D341Med (cell line): Measurements from ENCODE around the gene COL13A1.

Experiments used
- DNase-seq: peaks from one replicate; pipeline ENCODE4 v3.0.0; 2012; ENCODE audit warnings: low spot score

The COL13A1 gene

GRCh38 chr10:69820817-69821216 lies 19.1 kb downstream of the COL13A1 start:
- no peak for DNase-seq

DNA sequence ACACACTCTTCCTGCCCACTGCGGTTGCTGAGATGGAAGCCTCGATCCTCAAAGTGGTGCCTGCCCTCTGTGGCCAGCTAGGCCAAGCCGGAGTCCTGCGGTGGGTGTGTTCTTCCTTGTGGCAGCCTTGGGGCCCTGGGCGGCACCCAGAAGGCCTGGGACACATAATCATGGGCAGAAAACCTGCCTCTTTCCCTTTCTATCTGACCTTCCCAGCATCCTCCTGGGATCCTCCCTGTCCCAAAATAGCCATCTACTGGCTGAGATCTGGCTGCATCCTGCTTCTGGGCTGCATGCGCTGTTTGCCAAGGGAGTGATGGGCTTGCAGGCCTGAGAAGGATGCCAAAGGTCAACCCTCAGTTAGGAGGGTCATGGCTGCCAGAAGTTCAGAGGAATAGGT lies 23.9 kb downstream of the COL13A1 start:
- no peak for DNase-seq

- DNase-seq: no peak
Measured at GRCh38 chr10:69826094-69826493, 24.4 kb downstream of the COL13A1 start.

DNA sequence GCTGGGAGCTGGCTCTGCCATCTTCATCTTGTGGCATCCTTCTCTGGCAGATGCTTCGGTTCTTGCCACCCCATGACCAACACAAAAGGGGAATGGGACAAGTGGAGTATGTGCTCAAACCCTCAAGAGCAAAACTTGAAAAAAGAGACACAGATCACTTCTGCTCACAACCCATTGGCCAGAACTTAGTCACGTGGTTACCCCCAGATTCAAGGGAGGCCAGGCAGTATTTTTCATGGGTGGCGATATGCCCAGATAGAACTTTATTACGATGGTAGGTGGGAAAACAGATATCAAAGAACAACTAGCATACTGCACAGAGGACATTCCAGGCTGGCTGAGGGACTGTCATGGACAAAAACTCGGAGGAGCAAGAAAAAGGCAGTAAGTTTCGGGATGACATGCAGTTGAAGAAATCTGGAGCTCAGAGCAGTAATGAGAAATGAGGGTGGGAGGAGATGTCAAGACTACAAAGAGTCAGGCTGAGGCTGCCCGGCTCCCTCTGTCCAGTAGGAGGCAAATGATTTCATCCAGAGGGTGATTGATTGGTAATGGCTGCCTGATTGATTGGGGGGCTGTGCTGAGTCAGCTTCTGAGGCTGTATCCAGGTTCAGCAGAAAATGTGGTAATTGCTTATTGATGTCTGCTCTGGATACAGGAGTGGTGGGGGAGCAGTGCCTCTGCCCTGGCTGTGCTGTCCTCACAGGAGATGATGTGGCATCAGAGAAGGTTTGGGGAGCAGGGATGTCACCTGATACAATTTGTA lies 25.3 kb downstream of the COL13A1 start:
- no peak for DNase-seq

DNA sequence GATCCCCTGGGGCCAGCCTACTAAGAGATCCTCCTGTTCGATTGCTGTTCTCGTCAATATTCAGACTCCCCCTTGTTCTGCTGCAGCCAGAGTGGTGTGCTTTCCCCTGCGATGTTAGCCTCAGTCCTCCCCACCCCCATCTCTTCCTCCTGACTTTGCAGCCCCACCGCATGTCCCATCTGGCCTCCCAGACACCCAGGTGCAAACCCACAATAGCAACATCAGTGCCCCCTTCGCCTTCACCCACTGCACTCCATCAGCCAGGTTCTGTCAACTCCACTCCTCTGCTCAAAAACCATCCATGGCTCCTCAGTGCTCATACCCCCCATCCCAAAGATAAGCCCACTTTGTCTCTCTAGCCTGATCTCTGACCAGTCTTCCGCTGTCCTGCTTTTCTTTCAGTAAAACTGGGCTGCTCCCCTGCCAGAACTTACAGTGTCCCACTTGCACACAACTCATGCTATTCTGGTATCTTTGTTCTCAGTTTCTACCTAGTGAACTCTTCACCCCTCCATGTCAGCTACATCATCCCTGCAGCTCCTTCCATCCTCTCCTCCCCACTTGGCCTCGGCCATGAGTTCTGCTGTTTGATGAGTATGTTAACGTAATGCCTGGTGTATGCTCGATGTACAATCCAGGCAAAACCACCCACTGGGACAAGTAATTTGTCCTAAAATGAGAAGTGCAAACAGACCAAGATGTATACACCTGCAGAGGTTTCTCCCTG lies 26.6 kb downstream of the COL13A1 start:
- no peak for DNase-seq

- no peak for DNase-seq
Measured at GRCh38 chr10:69829775-69830174, 28.1 kb downstream of the COL13A1 start.

- no peak for DNase-seq
Measured at GRCh38 chr10:69831231-69831855, 29.6 kb downstream of the COL13A1 start.

- no peak for DNase-seq
Measured at GRCh38 chr10:69835233-69835632, 33.5 kb downstream of the COL13A1 start.

GRCh38 chr10:69835875-69836730 lies 34.4 kb downstream of the COL13A1 start:
- no peak for DNase-seq

DNA sequence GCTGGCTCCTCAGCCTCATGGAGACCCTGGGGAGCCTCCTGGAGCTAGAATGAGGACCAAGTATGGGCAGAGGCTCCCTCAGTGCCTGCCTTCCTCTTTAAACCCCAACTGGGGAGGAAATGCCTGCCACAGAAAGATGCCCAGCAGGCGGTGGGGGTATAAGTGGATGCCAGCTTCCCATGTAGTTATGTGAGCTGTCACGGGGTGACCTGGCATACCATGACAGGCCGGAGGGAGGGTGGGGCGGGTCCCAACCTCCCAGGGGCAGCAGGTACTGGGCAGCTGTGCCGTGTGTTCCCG lies 35.0 kb downstream of the COL13A1 start:
- DNase-seq: no peak

DNA sequence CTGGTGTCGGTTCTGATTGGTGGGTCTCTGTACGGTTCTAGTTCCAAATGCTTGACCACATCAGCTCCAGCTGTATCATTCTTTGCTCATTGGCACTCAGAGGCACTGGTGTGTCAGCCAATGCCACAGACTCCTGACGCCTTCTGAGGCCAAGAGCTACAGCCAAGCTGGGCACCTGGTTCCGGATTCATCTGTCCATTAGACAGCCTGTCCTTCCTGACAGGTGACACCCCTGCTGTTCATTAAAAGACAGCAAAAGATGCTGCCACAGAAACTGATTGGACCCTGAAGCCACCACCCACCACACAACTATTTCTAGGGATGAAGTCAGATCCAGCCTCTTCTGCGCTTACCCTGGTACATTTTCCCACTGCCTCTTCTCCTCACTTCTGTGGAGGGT lies 35.6 kb downstream of the COL13A1 start:
- DNase-seq: no peak

- DNase-seq: no peak
Measured at GRCh38 chr10:69838418-69838817, 36.7 kb downstream of the COL13A1 start.

GRCh38 chr10:69838853-69839252 lies 37.1 kb downstream of the COL13A1 start:
- no peak for DNase-seq

GRCh38 chr10:69839696-69840345 lies 38.1 kb downstream of the COL13A1 start:
- DNase-seq: no peak

- DNase-seq: no peak
Measured at GRCh38 chr10:69840773-69841172, 39.1 kb downstream of the COL13A1 start.

GRCh38 chr10:69842020-69842419 lies 40.3 kb downstream of the COL13A1 start:
- no peak for DNase-seq

DNA sequence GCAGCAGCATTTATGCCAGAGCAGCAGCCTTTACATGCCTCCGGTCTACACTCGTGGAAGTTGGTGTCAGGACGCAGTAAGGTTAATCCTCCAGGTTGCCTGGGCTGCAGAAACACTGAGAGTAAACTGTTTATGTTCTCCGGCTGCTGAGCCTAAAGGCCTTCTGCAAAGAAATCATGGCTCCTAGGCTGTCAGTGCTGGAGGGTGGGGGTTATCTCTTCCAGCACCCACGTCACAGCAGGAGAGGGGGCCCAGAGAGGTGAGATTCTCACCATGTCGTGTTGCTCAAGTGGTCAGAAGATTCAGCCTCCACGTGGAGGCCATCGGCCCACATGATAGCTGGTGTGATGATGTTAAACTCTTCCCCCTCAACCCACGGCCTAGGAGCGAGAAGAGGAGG lies 41.2 kb downstream of the COL13A1 start:
- no peak for DNase-seq

DNA sequence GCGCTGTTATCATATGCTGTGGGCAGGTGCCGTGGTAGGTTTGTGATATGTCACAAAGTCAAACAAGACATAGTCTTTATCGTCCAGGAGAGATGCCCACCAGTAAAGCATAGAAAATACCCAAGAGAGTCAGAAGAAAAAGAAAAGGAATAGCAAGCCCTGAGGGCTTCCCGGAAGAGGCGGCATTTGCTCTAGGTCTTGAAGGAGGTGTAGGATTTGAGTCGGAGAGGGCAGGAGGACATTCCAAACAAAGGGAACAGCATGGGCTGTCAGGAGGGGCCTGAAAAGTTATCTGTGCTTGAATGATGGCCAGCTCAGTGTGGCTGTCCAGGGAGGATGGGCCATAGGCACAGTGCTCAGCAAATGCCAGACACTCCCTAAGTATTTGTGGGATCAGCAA lies 42.2 kb downstream of the COL13A1 start:
- no peak for DNase-seq

- DNase-seq: no peak
Measured at GRCh38 chr10:69844698-69845097, 43.0 kb downstream of the COL13A1 start.

GRCh38 chr10:69845574-69846292 lies 44.0 kb downstream of the COL13A1 start:
- DNase-seq: no peak

GRCh38 chr10:69846293-69846921 lies 44.7 kb downstream of the COL13A1 start:
- DNase-seq: no peak
